GM19455 (cell line): ENCODE results near the gene ITPRIP.

Source experiments
- ATAC-seq: cut with Tn5 transposase; IDR thresholded peaks from one replicate; pipeline ENCODE4 v1.9.1; 2021; ENCODE audit not compliant: unreplicated experiment

The ITPRIP gene

DNA sequence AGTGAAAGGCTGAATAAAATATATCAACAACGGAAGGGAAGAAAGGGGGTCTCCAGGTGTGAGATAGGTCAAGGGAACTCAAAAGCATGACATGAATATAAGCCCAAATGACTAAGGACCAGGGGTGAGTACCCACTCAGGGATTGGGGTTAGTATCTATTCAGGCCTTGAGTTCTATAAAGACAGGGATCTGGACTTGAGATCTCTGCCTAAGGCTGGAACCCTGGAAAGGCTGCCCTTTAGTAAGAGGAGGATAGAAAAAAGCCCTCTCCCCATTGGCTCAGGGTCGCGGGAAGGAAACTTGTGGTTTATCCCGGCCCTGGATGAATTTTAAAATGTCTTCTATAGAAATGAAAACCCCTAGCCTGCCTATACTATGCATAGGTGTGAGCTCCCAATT, 2.4 kb upstream of the ITPRIP start:
- no peak for ATAC-seq

GRCh38 chr10:104340111-104340526, 1.9 kb upstream of the ITPRIP start:
- no peak for ATAC-seq

GRCh38 chr10:104339469-104340110, 1.3 kb upstream of the ITPRIP start:
- ATAC-seq: no peak

DNA sequence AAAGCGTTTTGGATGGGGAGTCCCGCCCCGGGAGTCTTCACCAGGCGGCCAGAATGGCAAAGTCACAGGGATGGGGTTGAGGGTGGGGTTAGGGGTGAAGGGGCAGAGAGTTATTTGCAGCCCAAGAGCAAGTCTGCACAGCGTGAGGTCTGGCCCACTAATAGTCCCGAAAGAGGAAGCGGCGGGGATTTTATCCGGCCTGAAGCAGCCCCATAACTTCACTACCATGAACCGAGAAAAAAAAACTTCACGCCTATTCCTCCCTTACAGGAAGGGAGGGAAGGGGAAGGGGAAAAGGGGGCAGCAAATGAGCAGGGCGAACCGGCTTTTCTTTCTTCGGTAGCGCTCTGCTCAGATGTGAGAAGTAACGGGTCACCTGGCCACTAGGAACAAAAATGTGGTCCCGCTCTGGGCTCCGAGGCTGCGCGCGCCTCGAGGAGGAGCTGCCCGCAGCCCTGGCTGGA, 712 bp downstream of the ITPRIP start:
- ATAC-seq: peak; percentile 48

DNA sequence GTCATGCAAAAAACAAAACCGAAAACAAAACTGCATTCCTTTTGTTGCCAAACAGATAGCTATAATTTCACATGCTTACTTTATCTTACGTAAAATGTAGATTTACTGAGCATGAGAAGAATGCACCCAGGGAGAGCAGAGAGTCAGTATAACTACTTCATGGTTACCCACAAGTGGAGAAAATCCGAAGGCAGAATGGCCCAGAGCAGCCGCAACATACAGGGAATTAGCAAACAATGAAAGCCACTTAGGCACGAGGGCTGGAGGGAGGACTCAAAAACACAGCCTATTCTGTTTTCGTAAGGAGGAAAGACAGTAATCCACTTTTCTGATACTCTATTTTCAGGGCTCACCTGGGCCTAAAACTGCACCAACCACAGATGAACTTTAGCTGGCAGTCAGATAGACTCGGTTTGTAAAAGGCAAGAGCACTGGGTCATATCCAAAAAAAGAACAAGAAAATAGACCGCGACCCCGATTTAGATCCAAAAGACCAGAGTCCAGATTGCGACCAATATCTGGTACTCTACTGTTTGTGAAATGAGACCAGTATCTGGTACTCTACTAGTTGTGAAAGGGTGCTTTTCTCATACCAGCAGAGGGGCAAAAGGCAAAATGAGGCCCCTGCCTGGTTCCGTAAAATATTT, 1.3 kb downstream of the ITPRIP start:
- no peak for ATAC-seq

GRCh38 chr10:104334965-104335650, 3.2 kb downstream of the ITPRIP start:
- ATAC-seq: no peak

DNA sequence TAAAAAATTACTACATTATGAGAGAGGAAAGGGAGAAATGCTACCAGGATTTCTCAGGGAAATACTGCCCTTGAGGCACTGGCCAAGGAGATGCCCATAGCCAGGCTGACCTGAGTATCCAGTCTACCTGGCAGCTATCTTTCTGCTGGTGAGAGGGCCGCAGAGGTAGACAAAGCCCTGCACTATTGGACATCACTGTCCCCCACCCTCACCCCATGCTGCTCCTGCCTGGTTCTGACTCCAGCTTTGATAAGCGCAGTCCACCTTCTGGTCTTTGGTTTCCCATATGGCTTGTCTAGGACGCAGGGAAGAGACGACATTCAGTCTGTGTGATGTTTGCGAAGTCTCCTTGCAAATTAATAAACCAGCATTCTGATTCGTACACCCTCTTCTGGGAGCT, 3.7 kb downstream of the ITPRIP start:
- ATAC-seq: no peak

- ATAC-seq: no peak
Measured at GRCh38 chr10:104333728-104334373, 4.4 kb downstream of the ITPRIP start.

GRCh38 chr10:104333032-104333727, 5.1 kb downstream of the ITPRIP start:
- no peak for ATAC-seq

- ATAC-seq: no peak
Measured at GRCh38 chr10:104332243-104333031, 5.8 kb downstream of the ITPRIP start.

DNA sequence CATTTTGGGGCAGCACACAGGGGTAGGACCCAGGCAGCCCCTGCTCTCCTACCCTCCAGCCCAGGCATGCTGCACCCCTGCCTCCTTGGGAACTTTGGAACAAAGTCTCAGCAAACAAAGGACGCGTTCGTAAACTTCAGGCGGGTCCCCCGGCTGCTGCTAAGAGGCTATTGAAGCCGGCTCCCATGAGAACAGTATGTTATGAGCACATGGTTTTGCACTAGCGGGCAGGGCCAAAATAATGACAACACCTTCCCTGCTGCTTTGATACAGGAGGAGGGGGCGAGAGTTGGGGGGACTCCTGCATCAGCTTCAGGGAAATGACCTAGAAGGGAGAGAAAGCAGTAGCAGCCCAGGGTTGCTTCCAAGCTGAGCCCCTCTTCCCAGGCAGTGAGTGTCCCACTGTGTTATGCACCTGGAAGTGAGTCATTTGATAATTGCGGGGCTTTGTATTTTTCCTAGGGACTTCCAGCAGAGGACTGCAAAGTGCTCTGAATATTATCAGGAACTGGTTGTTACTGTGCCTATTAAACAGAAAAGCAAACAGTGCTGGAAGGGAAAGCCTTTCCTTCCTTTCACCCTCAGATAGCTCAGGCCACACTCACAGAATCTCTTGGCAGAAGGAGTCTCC, 6.9 kb downstream of the ITPRIP start:
- ATAC-seq: no peak

- ATAC-seq: no peak
Measured at GRCh38 chr10:104330168-104331110, 7.8 kb downstream of the ITPRIP start.

- no peak for ATAC-seq
Measured at GRCh38 chr10:104329735-104330134, 8.5 kb downstream of the ITPRIP start.

GRCh38 chr10:104328896-104329710, 9.2 kb downstream of the ITPRIP start:
- ATAC-seq: peak; percentile 43

DNA sequence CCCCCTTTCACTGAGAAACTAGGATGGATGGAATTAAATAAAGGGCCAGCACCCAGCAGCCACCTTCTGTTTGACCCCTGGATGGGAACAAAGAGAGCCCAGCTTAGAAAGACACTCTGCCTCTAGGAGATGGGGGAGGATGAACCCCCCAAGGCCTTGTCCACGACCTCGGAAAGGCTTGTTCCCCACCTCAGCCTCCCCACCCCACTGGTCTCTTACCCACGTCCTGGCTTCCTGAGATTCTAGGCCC, 9.7 kb downstream of the ITPRIP start:
- ATAC-seq: no peak

GRCh38 chr10:104327745-104328645, 10.3 kb downstream of the ITPRIP start:
- no peak for ATAC-seq

- no peak for ATAC-seq
Measured at GRCh38 chr10:104326991-104327610, 11.2 kb downstream of the ITPRIP start.
